HG02610 (cell line): ENCODE data around the gene DENND5A.
"Not testable (repeated sequence)": the region's sequence is repeated elsewhere in the genome, so short reads cannot be mapped to it uniquely, and the experiment has no call there.

ENCODE experiments used
- ATAC-seq: cut with Tn5 transposase; IDR thresholded peaks from one replicate; pipeline ENCODE4 v1.9.1; 2021; ENCODE audit warnings: mild to moderate bottlenecking, moderate library complexity; ENCODE audit not compliant: unreplicated experiment

The DENND5A gene

GRCh38 chr11:9179141-9179540, 86.0 kb downstream of the DENND5A start:
- ATAC-seq = no peak

GRCh38 chr11:9178716-9179115, 86.4 kb downstream of the DENND5A start:
- no peak for ATAC-seq

- ATAC-seq = no peak
These were observed 87.6 kb downstream of the DENND5A start for GRCh38 chr11:9177438-9178091.

- ATAC-seq = no peak
These were observed 88.6 kb downstream of the DENND5A start for GRCh38 chr11:9176550-9176949.

- ATAC-seq = no peak
These were observed 89.0 kb downstream of the DENND5A start for GRCh38 chr11:9176136-9176535.

GRCh38 chr11:9172389-9172788, 92.8 kb downstream of the DENND5A start:
- no peak for ATAC-seq

- no peak for ATAC-seq
These were observed 94.7 kb downstream of the DENND5A start for GRCh38 chr11:9170450-9170849.

GRCh38 chr11:9169595-9170295, 95.4 kb downstream of the DENND5A start:
- ATAC-seq = no peak

- ATAC-seq = not testable (repeated sequence)
These were observed 103.2 kb downstream of the DENND5A start for GRCh38 chr11:9161991-9162390.

- ATAC-seq = no peak
These were observed 105.0 kb downstream of the DENND5A start for GRCh38 chr11:9160166-9160565.

- no peak for ATAC-seq
These were observed 106.2 kb downstream of the DENND5A start for GRCh38 chr11:9158898-9159391.

- ATAC-seq = no peak
These were observed 109.2 kb downstream of the DENND5A start for GRCh38 chr11:9155930-9156329.

GRCh38 chr11:9153651-9154050, 111.5 kb downstream of the DENND5A start:
- no peak for ATAC-seq

- ATAC-seq = no peak
These were observed 113.5 kb downstream of the DENND5A start for GRCh38 chr11:9151631-9152030.

GRCh38 chr11:9150926-9151325, 114.2 kb downstream of the DENND5A start:
- ATAC-seq = no peak

GRCh38 chr11:9150501-9150900, 114.6 kb downstream of the DENND5A start:
- ATAC-seq = no peak

- ATAC-seq = no peak
These were observed 116.4 kb downstream of the DENND5A start for GRCh38 chr11:9148727-9149126.

GRCh38 chr11:9148035-9148434, 117.1 kb downstream of the DENND5A start:
- ATAC-seq = no peak

- ATAC-seq = no peak
These were observed 118.7 kb downstream of the DENND5A start for GRCh38 chr11:9146477-9146876.

- no peak for ATAC-seq
These were observed 119.9 kb downstream of the DENND5A start for GRCh38 chr11:9145283-9145682.

- no peak for ATAC-seq
These were observed 120.3 kb downstream of the DENND5A start for GRCh38 chr11:9144828-9145227.

GRCh38 chr11:9143721-9144120, 121.4 kb downstream of the DENND5A start:
- ATAC-seq = no peak
